H1 (cell line): ENCODE results near the gene PLD5. TPM values are rescaled to one million over a fixed set of nuclear protein-coding genes. Genes with fewer than 3 reads are reported as not detected.
A peak's percentile ranks its signal among the peaks of the same experiment; 100 is the strongest.
"Not testable (repeated sequence)": the region's sequence is repeated elsewhere in the genome, so short reads cannot be mapped to it uniquely, and the experiment has no call there.

Source experiments
- CTCF ChIA-PET: fragments of 300-600 bp; sonication (Branson Sonifier 250); formaldehyde crosslinking; loops from one replicate; lab custom pipeline; 2021; ENCODE audit not compliant: partially characterized antibody; lab: Charles Lee
- POLR2A ChIA-PET: fragments of 300-600 bp; sonication (Branson Sonifier 250); formaldehyde crosslinking; loops from one replicate; lab custom pipeline; 2021; ENCODE audit warnings: inconsistent platforms; ENCODE audit not compliant: partially characterized antibody; lab: Charles Lee
- DNase-seq, 2 experiments: peaks; one replicate each; pipeline versions ENCODE4 v3.0.0 to v3.0.0-alpha.2; 2010 to 2022; ENCODE audit warnings: low spot score in 2 of 2, low read depth in 1 of 2, mixed read lengths in 1 of 2
- FAIRE-seq: peaks from 2 replicates; lab custom pipeline; 2011; peaks lifted over from hg19 to GRCh38; lab: Jason Lieb, UNC
- H2AFZ ChIP-seq: 2 replicates; pipeline ENCODE4 v1.8.1; 2012; ENCODE audit warnings: low read length, inconsistent platforms
- H2AK5ac ChIP-seq: 2 replicates; pipeline ENCODE4 v1.6.1; 2013; ENCODE audit warnings: low read depth, low read length
- H2BK120ac ChIP-seq: replicated peaks from 2 replicates; pipeline ENCODE3; 2013; ENCODE audit warnings: low read depth, low read length, inconsistent platforms
- H2BK12ac ChIP-seq: 2 replicates; pipeline ENCODE4 v1.6.1; 2013; ENCODE audit warnings: low read depth, low read length
- H2BK15ac ChIP-seq: 2 replicates; pipeline ENCODE4 v1.6.1; 2013; ENCODE audit warnings: low read length
- H2BK20ac ChIP-seq: 2 replicates; pipeline ENCODE4 v1.6.1; 2013; ENCODE audit warnings: low read length
- H2BK5ac ChIP-seq: 2 replicates; pipeline ENCODE4 v1.6.1; 2013; ENCODE audit warnings: low read depth, low read length
- H3K14ac ChIP-seq: 2 replicates; pipeline ENCODE4 v1.6.1; 2013; ENCODE audit warnings: inconsistent platforms; ENCODE audit not compliant: insufficient read length
- H3K18ac ChIP-seq: 2 replicates; pipeline ENCODE4 v1.6.1; 2013; ENCODE audit warnings: low read length; ENCODE audit errors: extremely low read depth
- H3K23ac ChIP-seq: 2 replicates; pipeline ENCODE4 v1.6.1; 2013; ENCODE audit warnings: inconsistent platforms; ENCODE audit not compliant: insufficient read length
- H3K23me2 ChIP-seq: 2 replicates; pipeline ENCODE4 v1.6.1; 2013; ENCODE audit warnings: low read depth, low read length
- H3K27ac ChIP-seq: 2 replicates; pipeline ENCODE4 v1.6.1; 2011; ENCODE audit warnings: low read depth, low read length, inconsistent platforms
- H3K27me3 ChIP-seq, 4 experiments: replicated peaks in 1 of 4; 1 replicate in 1 of 4; 2 replicates in 3 of 4; pipeline versions ENCODE4 v1.6.1 to v1.8.1; 2011 to 2013; ENCODE audit warnings: low read length in 3 of 4, mild to moderate bottlenecking in 3 of 4, inconsistent platforms in 2 of 4, mixed read lengths in 2 of 4, moderate library complexity in 1 of 4; ENCODE audit not compliant: control insufficient read depth in 3 of 4, insufficient read depth in 3 of 4; ENCODE audit errors: extremely low read depth in 1 of 4
- H3K36me3 ChIP-seq, 4 experiments: 2 replicates each; pipeline versions ENCODE4 v1.6.1 to v1.8.1; 2011 to 2013; ENCODE audit warnings: mild to moderate bottlenecking in 4 of 4, low read length in 3 of 4, moderate library complexity in 2 of 4, control low read depth in 1 of 4, inconsistent platforms in 1 of 4; ENCODE audit not compliant: insufficient read depth in 4 of 4, control insufficient read depth in 2 of 4
- H3K4ac ChIP-seq: replicated peaks from 2 replicates; pipeline ENCODE3; 2013; ENCODE audit warnings: low read length, low read depth, mixed read lengths, inconsistent platforms; ENCODE audit not compliant: insufficient read length
- H3K4me1 ChIP-seq, 4 experiments: replicated peaks in 1 of 4; 1 replicate in 1 of 4; 2 replicates in 3 of 4; pipeline versions ENCODE4 v1.6.1 to v1.8.1; 2011 to 2013; ENCODE audit warnings: low read length in 3 of 4, inconsistent platforms in 2 of 4, mixed read lengths in 1 of 4; ENCODE audit not compliant: insufficient read depth in 4 of 4, control insufficient read depth in 3 of 4
- H3K4me2 ChIP-seq, 2 experiments: 2 replicates each; pipeline versions ENCODE4 v1.6.1 to v1.8.1; 2011 to 2013; ENCODE audit warnings: low read depth in 2 of 2, low read length in 2 of 2, control low read depth in 1 of 2, inconsistent platforms in 1 of 2, mild to moderate bottlenecking in 1 of 2; ENCODE audit not compliant: insufficient read depth in 1 of 2
- H3K4me3 ChIP-seq, 4 experiments: fragments of 200-600, 300-600 bp in 1 of 4; sonication (generic), shearing (Covaris generic), sonication (Bioruptor Twin) in 1 of 4; 2 replicates each; pipeline versions ENCODE4 v1.5.1 to v1.8.1; 2011 to 2016; ENCODE audit warnings: low read length in 4 of 4, low read depth in 3 of 4, control low read depth in 2 of 4, inconsistent platforms in 2 of 4, mild to moderate bottlenecking in 2 of 4, mixed read lengths in 1 of 4, moderate library complexity in 1 of 4; ENCODE audit not compliant: insufficient read depth in 2 of 4; ENCODE audit errors: extremely low read depth in 1 of 4
- H3K56ac ChIP-seq: replicated peaks from 2 replicates; pipeline ENCODE3; 2013; ENCODE audit warnings: low read depth, mild to moderate bottlenecking, mixed read lengths, low read length, inconsistent platforms; ENCODE audit not compliant: insufficient read length
- H3K79me1 ChIP-seq: 2 replicates; pipeline ENCODE4 v1.6.1; 2013; ENCODE audit warnings: low read depth, low read length, control low read depth
- H3K79me2 ChIP-seq, 2 experiments: 2 replicates each; pipeline versions ENCODE4 v1.6.1 to v1.8.1; 2012 to 2013; ENCODE audit warnings: low read length in 2 of 2, mild to moderate bottlenecking in 2 of 2, inconsistent platforms in 1 of 2; ENCODE audit not compliant: insufficient read depth in 2 of 2, control insufficient read depth in 1 of 2
- H3K9ac ChIP-seq, 4 experiments: replicated peaks in 1 of 4; 1 replicate in 1 of 4; 2 replicates in 3 of 4; pipeline versions ENCODE4 v1.6.1 to v1.8.1; 2011 to 2013; ENCODE audit warnings: low read depth in 3 of 4, low read length in 3 of 4, control low read depth in 2 of 4, mild to moderate bottlenecking in 2 of 4, moderate library complexity in 2 of 4, inconsistent platforms in 1 of 4; ENCODE audit errors: extremely low read depth in 1 of 4
- H3K9me3 ChIP-seq, 2 experiments: 2 replicates each; pipeline versions ENCODE4 v1.6.1 to v1.8.1; 2012 to 2013; ENCODE audit warnings: mild to moderate bottlenecking in 2 of 2, moderate library complexity in 2 of 2, control low read depth in 1 of 2, inconsistent platforms in 1 of 2, low read depth in 1 of 2, low read length in 1 of 2, mixed read lengths in 1 of 2; ENCODE audit not compliant: insufficient read depth in 2 of 2
- H4K20me1 ChIP-seq, 2 experiments: replicated peaks in 1 of 2; 2 replicates each; pipeline versions ENCODE3 to v1.8.1; 2011 to 2013; ENCODE audit warnings: inconsistent platforms in 2 of 2, low read length in 2 of 2, mild to moderate bottlenecking in 1 of 2; ENCODE audit not compliant: insufficient read depth in 2 of 2, control insufficient read depth in 1 of 2
- H4K5ac ChIP-seq: 2 replicates; pipeline ENCODE4 v1.6.1; 2013; ENCODE audit warnings: low read length, low read depth, mixed read lengths, inconsistent platforms; ENCODE audit not compliant: insufficient read length
- H4K8ac ChIP-seq: 2 replicates; pipeline ENCODE4 v1.8.0; 2013; ENCODE audit warnings: mild to moderate bottlenecking, moderate library complexity, low read length, inconsistent platforms; ENCODE audit not compliant: insufficient read depth; ENCODE audit errors: extremely low read depth
- H4K91ac ChIP-seq: replicated peaks from 2 replicates; pipeline ENCODE3; 2013; ENCODE audit warnings: low read length, mixed read lengths, inconsistent platforms; ENCODE audit not compliant: insufficient read length
- WGBS, 2 experiments: shearing (Covaris generic) in 1 of 2; methylation state at CpG; one replicate each; pipeline versions ENCODE4 v1.1.6 to v1.1.7; 2013 to 2015; ENCODE audit warnings: low lambda C conversion rate in 2 of 2, mixed read lengths in 2 of 2, inconsistent platforms in 1 of 2, low coverage in 1 of 2, missing lambda C conversion rate in 1 of 2; ENCODE audit not compliant: insufficient replicate concordance in 2 of 2, insufficient coverage in 1 of 2, insufficient read length in 1 of 2; ENCODE audit errors: extremely low coverage in 1 of 2, missing lambda C conversion rate in 1 of 2; 5-methylcytosine and 5-hydroxymethylcytosine counted together
- polyA plus RNA-seq, 7 experiments: library from polyadenylated mRNA; depleted of rRNA in 3 of 7; stranded (reverse) in 5 of 7; unstranded in 2 of 7; fragments of >200 nt in 5 of 7; fragments of 200-250 nt in 2 of 7; gene quantifications; 1 replicate in 5 of 7; 2 replicates in 1 of 7; 4 replicates in 1 of 7; pipeline versions ENCODE4 v1.2.1 to v1.2.3, GENCODE V29; 2011 to 2013; ENCODE audit warnings: missing spikeins in 2 of 7, mixed read lengths in 2 of 7
- total RNA-seq: library from RNA; stranded (reverse); fragmentation: NEBNext Ultra II Directional; extraction: Animal tissue kit (Norgen Biotek cat#: 25700); gene quantifications from 2 replicates; pipeline ENCODE4 v1.2.1, GENCODE V29; 2021

Gene PLD5
- total and polyA plus RNA-seq, 2 of the 8 experiments (the other 6 are each of a cell fraction or from before 2014, with no cell fraction given): 0.86 to 8.5 TPM

DNA sequence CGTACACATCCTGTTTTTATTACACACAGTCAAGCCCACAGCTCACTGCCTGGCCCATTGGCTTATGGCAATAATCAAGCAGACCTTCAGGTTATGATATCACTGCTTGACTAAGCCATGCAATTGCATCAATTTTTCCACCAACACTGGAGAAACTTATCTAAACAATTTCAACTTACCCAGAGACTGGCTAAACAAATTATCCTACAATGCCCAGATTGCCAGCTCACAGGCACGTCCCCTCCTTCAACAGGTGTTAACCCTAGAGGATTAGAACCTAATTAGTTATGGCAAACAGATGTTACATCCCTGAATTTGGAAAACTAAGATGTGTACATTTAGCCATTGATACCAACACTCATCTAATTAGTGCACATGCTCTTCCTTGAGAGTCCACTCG, 310.0 kb downstream of the PLD5 start:
- peaks cover 17 to 35% of the 10 kb centered on the region in 2 experiments for H3K9me3 ChIP-seq
- FAIRE-seq: not testable (repeated sequence)

DNA sequence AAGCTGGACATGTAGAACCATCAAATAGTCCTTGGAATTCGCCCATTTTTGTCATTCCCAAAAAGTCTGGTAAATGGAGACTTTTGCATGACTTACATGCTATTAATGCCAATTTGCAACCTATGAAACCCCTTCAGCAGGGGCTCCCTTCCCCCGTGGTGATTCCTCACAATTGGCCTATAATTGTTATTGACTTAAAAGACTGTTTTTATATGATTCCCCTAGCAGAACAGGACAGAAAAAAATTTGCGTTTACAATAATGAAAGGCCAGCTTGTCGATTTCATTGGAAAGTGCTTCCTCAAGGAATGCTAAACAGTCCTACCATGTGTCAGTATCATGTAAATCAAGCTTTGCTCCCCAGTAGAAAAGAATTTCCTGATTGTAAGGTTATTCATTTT, 311.5 kb downstream of the PLD5 start:
- peak overlapping the region in 1 of 2 experiments; percentile 42; a peak in 2 of 4 replicates for H3K4me2 ChIP-seq
- not testable (repeated sequence) for H2BK5ac ChIP-seq, H3K27ac ChIP-seq, H3K23ac ChIP-seq, H2BK20ac ChIP-seq, H4K8ac ChIP-seq, H3K27me3 ChIP-seq, H3K14ac ChIP-seq, H2BK12ac ChIP-seq, H4K20me1 ChIP-seq, H3K56ac ChIP-seq, DNase-seq, H3K9ac ChIP-seq, H4K91ac ChIP-seq, H3K4ac ChIP-seq, H4K5ac ChIP-seq, H2AK5ac ChIP-seq, H2BK15ac ChIP-seq, H3K79me1 ChIP-seq, H2BK120ac ChIP-seq, H3K23me2 ChIP-seq, H3K18ac ChIP-seq, H2AFZ ChIP-seq, FAIRE-seq, H3K79me2 ChIP-seq
- WGBS, 2 experiments: 37% methylated on average over 4 of the region's 4 CpGs; no CpG with 5 or more reads in 1 of the 2 experiments
- ChIA-PET CTCF (interaction anchor here (0.8 to 1.4 kb wide), 2 partner anchors 23 to 35 kb away, joined by 3 to 4 read pairs; no protein-coding TSS in a partner anchor), POLR2A (interaction anchor here (2.1 kb wide), 1 partner anchor 10 kb away, joined by 4 read pairs; no protein-coding TSS in a partner anchor)
- H3K9me3 ChIP-seq: peaks cover 17 to 35% of the 10 kb centered on the region in 2 experiments
- peak overlapping the region in 1 of 4 experiments; percentile 31; a peak in 1 of 8 replicates for H3K4me3 ChIP-seq
- H3K4me1 ChIP-seq: peaks cover 8 to 29% (median 24%) of the 10 kb centered on the region in 4 experiments
- H3K36me3 ChIP-seq: peaks cover 0 to 13% (median 2%) of the 10 kb centered on the region in 4 experiments; a peak in 3 of 8 replicates

More for the DNA sequence above, 310.0 kb downstream of the PLD5 start:
- DNase-seq, H3K9ac ChIP-seq, H3K79me1 ChIP-seq, H2BK12ac ChIP-seq, H2BK20ac ChIP-seq, H4K8ac ChIP-seq, H3K4me3 ChIP-seq, H4K91ac ChIP-seq, H4K20me1 ChIP-seq, H3K4ac ChIP-seq, H3K56ac ChIP-seq, H4K5ac ChIP-seq, H2AFZ ChIP-seq, H3K79me2 ChIP-seq, H3K27me3 ChIP-seq, H3K23me2 ChIP-seq, H3K27ac ChIP-seq, H3K23ac ChIP-seq, H2BK15ac ChIP-seq, H2BK120ac ChIP-seq, H2BK5ac ChIP-seq, CTCF ChIA-PET, H3K4me2 ChIP-seq, H3K18ac ChIP-seq, H3K14ac ChIP-seq: not testable (repeated sequence)
- WGBS, 2 experiments: 92% methylated on average over 3 of the region's 3 CpGs; no CpG with 5 or more reads in 1 of the 2 experiments
- peak overlapping the region; percentile 33; the same call in 1 of the 2 replicates for H2AK5ac ChIP-seq
- peaks cover 0 to 13% (median 2%) of the 10 kb centered on the region in 4 experiments; a peak in 4 of 8 replicates for H3K36me3 ChIP-seq
- POLR2A ChIA-PET: interaction anchor here (0.6 kb wide), 1 partner anchor 696 kb away, joined by 3 read pairs; no protein-coding TSS in a partner anchor
- peaks cover 6 to 27% (median 18%) of the 10 kb centered on the region in 4 experiments for H3K4me1 ChIP-seq
